Liver (tissue), 3 donors: ENCODE measurements around the gene WNT1.

Experiments
- CTCF ChIP-seq: fragments of 150-350 bp; IDR thresholded peaks from 2 replicates; pipeline ENCODE4 v1.5.1; 2017; ENCODE audit warnings: improper control_type of control experiment, low read depth, low read length; ENCODE audit not compliant: missing input control
- NR2F2 ChIP-seq: IDR thresholded peaks from 2 replicates; pipeline ENCODE4 v1.6.1; 2016; ENCODE audit warnings: antibody characterized with exemption
- SP1 ChIP-seq: IDR thresholded peaks from 2 replicates; pipeline ENCODE4 v1.6.1; 2018; ENCODE audit warnings: antibody characterized with exemption, mild to moderate bottlenecking
- TAF1 ChIP-seq: conservative IDR thresholded peaks from 2 replicates; pipeline ENCODE4 v1.6.1; 2016; ENCODE audit warnings: antibody characterized with exemption, mild to moderate bottlenecking
- YY1 ChIP-seq: IDR thresholded peaks from 2 replicates; pipeline ENCODE4 v1.6.1; 2016; ENCODE audit warnings: antibody characterized with exemption, mild to moderate bottlenecking
- donor health status: healthy.
- donor health status: healthy.

DNA sequence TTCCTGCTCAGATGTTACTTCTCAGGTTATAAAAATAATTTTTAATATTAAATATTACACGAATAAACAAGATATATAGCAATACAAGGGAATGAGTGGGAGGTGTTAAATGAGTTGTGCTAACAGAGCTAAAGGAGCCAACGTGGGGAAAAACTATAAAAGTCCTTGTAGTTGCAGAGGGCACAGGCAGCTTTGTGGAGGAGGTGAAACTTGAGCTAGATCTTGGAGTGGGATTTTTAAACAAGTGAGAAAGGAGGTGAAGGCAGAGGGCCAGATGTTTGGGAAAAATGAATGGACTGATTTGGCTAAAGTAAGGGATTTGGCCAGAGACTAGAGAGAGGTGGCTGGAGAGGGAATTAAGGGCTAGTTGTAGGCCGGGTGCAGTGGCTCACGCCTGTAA, 47.6 kb upstream of the WNT1 start:
- TF ChIP-seq CTCF (no peak), YY1 (no peak), NR2F2 (no peak), TAF1 (no peak), SP1 (no peak)
